GM18861 (cell line): ENCODE measurements around the gene EARS2.
"Not testable (repeated sequence)": the region's sequence is repeated elsewhere in the genome, so short reads cannot be mapped to it uniquely, and the experiment has no call there.

Source experiments
- ATAC-seq: cut with Tn5 transposase; IDR thresholded peaks from one replicate; pipeline ENCODE4 v1.9.1; 2021; ENCODE audit not compliant: unreplicated experiment

EARS2 gene

GRCh38 chr16:23528644-23529310 is 28.4 kb downstream of the EARS2 start:
- ATAC-seq, result no peak

- ATAC-seq, result no peak
Observed at GRCh38 chr16:23527961-23528643, 29.0 kb downstream of the EARS2 start.

GRCh38 chr16:23524886-23525285 is 32.3 kb downstream of the EARS2 start:
- ATAC-seq, result no peak

GRCh38 chr16:23523876-23524385 is 33.2 kb downstream of the EARS2 start:
- no peak for ATAC-seq

GRCh38 chr16:23523321-23523720 is 33.8 kb downstream of the EARS2 start:
- ATAC-seq, result no peak

- ATAC-seq, result no peak
Observed at GRCh38 chr16:23521965-23522364, 35.2 kb downstream of the EARS2 start.

GRCh38 chr16:23521037-23521743 is 36.0 kb downstream of the EARS2 start:
- ATAC-seq, result no peak

GRCh38 chr16:23520500-23520899 is 36.6 kb downstream of the EARS2 start:
- no peak for ATAC-seq

- no peak for ATAC-seq
Observed at GRCh38 chr16:23519282-23519681, 37.9 kb downstream of the EARS2 start.

GRCh38 chr16:23518435-23518891 is 38.7 kb downstream of the EARS2 start:
- peak; percentile 47 for ATAC-seq

GRCh38 chr16:23516366-23517137 is 40.6 kb downstream of the EARS2 start:
- ATAC-seq, result no peak

- ATAC-seq, result no peak
Observed at GRCh38 chr16:23515881-23516280, 41.3 kb downstream of the EARS2 start.

GRCh38 chr16:23514381-23515152 is 42.6 kb downstream of the EARS2 start:
- ATAC-seq, result no peak

- ATAC-seq, result no peak
Observed at GRCh38 chr16:23512168-23512695, 44.9 kb downstream of the EARS2 start.

- no peak for ATAC-seq
Observed at GRCh38 chr16:23511731-23512130, 45.4 kb downstream of the EARS2 start.

GRCh38 chr16:23510915-23511270 is 46.3 kb downstream of the EARS2 start:
- not testable (repeated sequence) for ATAC-seq

GRCh38 chr16:23510164-23510914 is 46.8 kb downstream of the EARS2 start, which contains the start of gene GGA2:
Gene GGA2 (minus strand): TSS chr16:23510494. CDS start chr16:23510411, 83 bp downstream.
- ATAC-seq, result peak; percentile 54

- no peak for ATAC-seq
Observed at GRCh38 chr16:23509782-23510163, 47.4 kb downstream of the EARS2 start.

- ATAC-seq, result no peak
Observed at GRCh38 chr16:23509441-23509754, 47.8 kb downstream of the EARS2 start.
